ENCODE measurements around the gene IQSEC1. TPM values are rescaled to one million over a fixed set of nuclear protein-coding genes. Genes with fewer than 3 reads are reported as not detected.

IQSEC1 gene
- polyA plus RNA-seq, 2 of the 4 experiments (the other 2 are of a cell fraction): 3.7 to 10.7 TPM

DNA sequence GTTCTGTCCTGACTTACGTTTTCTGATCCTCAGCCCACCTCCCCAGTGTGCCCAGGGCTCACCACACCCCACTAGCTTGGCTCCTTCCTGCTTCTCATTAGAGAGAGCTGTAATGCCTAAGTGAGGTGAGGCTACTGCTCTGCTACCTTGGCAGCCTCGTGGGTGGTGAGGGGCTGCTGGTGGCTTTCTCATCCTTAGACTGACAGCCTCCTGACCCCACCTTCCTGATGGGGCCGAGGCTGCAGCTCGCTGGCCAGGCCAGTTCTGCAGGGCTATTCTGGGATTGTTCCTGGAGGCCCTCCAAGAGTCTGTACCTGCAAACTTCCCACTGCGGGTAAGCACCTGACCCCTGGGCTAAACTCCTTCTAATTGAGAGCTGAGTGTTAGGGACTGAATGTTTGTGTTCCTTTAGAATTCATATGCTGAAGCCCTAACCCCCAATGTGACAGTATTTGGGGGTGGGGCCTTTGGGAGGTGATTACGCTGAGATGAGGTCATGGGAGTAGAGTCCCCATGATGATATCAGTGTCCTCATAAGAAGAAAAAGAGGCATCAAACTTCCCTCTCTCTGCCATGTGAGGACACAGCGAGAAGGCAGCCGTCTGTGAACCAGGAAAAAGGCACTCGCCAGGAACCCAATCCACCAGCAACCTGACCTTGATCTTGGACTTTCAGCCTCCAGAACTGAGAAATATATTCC lies 38.1 kb upstream of the IQSEC1 start (continued):
- TF ChIP-seq, protein P1, sequence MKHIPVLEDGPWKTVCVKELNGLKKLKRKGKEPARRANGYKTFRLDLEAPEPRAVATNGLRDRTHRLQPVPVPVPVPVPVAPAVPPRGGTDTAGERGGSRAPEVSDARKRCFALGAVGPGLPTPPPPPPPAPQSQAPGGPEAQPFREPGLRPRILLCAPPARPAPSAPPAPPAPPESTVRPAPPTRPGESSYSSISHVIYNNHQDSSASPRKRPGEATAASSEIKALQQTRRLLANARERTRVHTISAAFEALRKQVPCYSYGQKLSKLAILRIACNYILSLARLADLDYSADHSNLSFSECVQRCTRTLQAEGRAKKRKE (CRISPR knock-in tag; IDR thresholded peaks at IDR 0.05; ENCODE audit: low read depth): no peak

DNA sequence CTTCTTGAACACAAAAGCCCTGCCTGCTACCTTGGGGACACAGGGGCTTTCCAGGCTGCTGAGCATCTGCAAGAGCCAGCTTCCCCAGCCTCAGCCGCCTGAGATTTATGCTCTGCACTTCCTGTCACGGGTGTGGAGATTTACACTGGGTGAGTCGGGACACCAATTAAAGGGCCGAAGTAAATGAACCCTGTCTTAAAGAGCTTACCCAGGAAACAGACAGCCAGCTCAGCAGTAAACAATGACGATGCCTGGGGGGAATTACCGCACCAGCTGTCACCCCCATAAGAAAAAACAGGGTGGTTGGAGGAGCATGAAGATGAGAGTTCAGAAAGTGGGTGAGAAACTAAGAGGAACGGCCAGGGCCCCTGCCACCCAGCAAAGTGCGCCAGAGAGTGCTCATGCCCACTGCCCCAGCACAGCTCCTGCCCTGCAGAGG lies 37.5 kb upstream of the IQSEC1 start:
- ChIA-PET POLR2A (no interaction called here), CTCF (interaction anchor here (1.0 to 9.0 kb wide), 3 partner anchors 10 to 342 kb away, joined by 3 to 62 read pairs (median 4); no protein-coding TSS in a partner anchor)
- DNase-seq (ENCODE audit: low read depth in 1 of 2, low spot score in 1 of 2) (no peak), ATAC-seq (no peak), FAIRE-seq (no peak)
- Histone ChIP-seq H3K4me1 (peaks cover 27% of the 10 kb centered on the region), H3K4me2 (peak overlapping the region; percentile 24; the same call in 1 of the 3 replicates), H3K4me3 (no peak overlapping the region), H3K9me3 (no peaks in the 10 kb centered on the region), H3K27ac (peak overlapping the region in 1 of 2 experiments; percentile 34; a peak in 2 of 6 replicates)
- TF ChIP-seq MAFK (IDR thresholded peaks at IDR 0.05; ENCODE audit: partially characterized antibody) (no peak), HOXA7 (CRISPR knock-in tag; IDR thresholded peaks at IDR 0.05) (no peak)
- TF ChIP-seq, protein P2, sequence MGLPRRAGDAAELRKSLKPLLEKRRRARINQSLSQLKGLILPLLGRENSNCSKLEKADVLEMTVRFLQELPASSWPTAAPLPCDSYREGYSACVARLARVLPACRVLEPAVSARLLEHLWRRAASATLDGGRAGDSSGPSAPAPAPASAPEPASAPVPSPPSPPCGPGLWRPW (IDR thresholded peaks at IDR 0.05): no peak
- 19% methylated on average over 8 of the region's 8 CpGs for WGBS (ENCODE audit: missing lambda C conversion rate)

DNA sequence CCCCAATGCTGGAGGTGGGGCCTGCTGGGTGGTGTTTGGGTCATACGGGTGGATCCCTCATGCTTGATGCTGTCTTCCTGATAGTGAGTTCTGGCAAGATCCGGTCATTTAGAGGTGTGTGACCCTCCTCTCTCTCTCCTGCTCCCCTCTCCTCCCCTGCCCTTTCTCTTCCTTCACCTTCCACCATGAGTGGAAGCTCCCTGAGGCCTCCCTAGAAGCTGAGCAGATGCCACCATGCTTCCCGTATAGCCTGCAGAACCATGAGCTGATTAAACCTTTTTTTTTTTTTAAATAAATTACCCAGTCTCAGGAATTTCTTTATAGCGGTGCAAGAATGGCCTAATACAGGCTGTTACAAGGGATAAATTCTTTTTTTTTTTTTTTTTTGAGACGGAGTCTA lies 36.3 kb upstream of the IQSEC1 start:
- FAIRE-seq: no peak
- CTCF ChIA-PET: interaction anchor here (0.7 to 9.0 kb wide), 4 partner anchors 9 to 539 kb away, joined by 3 to 62 read pairs (median 4); no protein-coding TSS in a partner anchor
- no peak overlapping the region for H3K27ac ChIP-seq

DNA sequence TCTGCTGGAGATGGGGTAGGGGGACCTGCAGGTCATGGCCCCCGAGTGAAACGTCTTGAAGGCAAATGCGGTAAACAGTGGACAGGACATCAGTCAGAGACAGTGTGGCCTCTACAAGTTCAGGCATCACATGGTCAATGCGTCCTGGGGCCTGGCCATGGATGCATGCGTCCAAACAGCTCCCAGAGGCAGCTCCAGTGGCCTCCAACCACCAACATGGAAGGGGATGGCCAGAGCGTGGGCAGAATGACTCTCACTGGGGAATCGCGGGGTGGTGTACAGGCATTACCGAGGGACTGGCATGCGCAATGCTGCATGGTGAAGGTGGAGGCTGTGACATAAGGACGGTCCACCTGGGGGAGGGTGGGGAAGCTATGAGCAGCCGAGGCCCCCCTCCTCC lies 35.6 kb upstream of the IQSEC1 start:
- CTCF ChIA-PET: interaction anchor here (0.7 to 9.0 kb wide), 4 partner anchors 16 to 539 kb away, joined by 3 to 62 read pairs (median 4); no protein-coding TSS in a partner anchor
- no peak for TF ChIP-seq HDAC2 (IDR thresholded peaks at IDR 0.05)
- no peak for TF ChIP-seq JUNB (IDR thresholded peaks at IDR 0.05)
- no peak for TF ChIP-seq POLR2AphosphoS2 (conservative IDR thresholded peaks at IDR 0.05; ENCODE audit: low read length)
- TF ChIP-seq HOXB13 (CRISPR knock-in tag; IDR thresholded peaks at IDR 0.05; ENCODE audit: low read depth): no peak
- TF ChIP-seq, protein P3, sequence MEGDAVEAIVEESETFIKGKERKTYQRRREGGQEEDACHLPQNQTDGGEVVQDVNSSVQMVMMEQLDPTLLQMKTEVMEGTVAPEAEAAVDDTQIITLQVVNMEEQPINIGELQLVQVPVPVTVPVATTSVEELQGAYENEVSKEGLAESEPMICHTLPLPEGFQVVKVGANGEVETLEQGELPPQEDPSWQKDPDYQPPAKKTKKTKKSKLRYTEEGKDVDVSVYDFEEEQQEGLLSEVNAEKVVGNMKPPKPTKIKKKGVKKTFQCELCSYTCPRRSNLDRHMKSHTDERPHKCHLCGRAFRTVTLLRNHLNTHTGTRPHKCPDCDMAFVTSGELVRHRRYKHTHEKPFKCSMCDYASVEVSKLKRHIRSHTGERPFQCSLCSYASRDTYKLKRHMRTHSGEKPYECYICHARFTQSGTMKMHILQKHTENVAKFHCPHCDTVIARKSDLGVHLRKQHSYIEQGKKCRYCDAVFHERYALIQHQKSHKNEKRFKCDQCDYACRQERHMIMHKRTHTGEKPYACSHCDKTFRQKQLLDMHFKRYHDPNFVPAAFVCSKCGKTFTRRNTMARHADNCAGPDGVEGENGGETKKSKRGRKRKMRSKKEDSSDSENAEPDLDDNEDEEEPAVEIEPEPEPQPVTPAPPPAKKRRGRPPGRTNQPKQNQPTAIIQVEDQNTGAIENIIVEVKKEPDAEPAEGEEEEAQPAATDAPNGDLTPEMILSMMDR (IDR thresholded peaks at IDR 0.05): no peak
- no peak for TF ChIP-seq EP300 (IDR thresholded peaks at IDR 0.05)
- TF ChIP-seq ZNF302 (CRISPR knock-in tag; IDR thresholded peaks at IDR 0.05): no peak
- no peak for TF ChIP-seq CHD2 (IDR thresholded peaks at IDR 0.05; ENCODE audit: low read length, partially characterized antibody)
- no peak for TF ChIP-seq TP53 (CRISPR knock-in tag; IDR thresholded peaks at IDR 0.05)
- TF ChIP-seq EHF (CRISPR knock-in tag; IDR thresholded peaks at IDR 0.05): no peak
- TF ChIP-seq GATA3 (IDR thresholded peaks at IDR 0.05; ENCODE audit: borderline replicate concordance): no peak
- TF ChIP-seq, protein P4, sequence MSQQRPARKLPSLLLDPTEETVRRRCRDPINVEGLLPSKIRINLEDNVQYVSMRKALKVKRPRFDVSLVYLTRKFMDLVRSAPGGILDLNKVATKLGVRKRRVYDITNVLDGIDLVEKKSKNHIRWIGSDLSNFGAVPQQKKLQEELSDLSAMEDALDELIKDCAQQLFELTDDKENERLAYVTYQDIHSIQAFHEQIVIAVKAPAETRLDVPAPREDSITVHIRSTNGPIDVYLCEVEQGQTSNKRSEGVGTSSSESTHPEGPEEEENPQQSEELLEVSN (IDR thresholded peaks at IDR 0.05; ENCODE audit: borderline replicate concordance, low read depth): no peak
- TF ChIP-seq NR3C1 (IDR thresholded peaks at IDR 0.05): no peak
- TF ChIP-seq, protein P1 (CRISPR knock-in tag; IDR thresholded peaks at IDR 0.05; ENCODE audit: low read depth): no peak
- no peak for TF ChIP-seq ZSCAN20 (CRISPR knock-in tag; IDR thresholded peaks at IDR 0.05)
- no peak for TF ChIP-seq SREBF2 (IDR thresholded peaks at IDR 0.05)
- Histone ChIP-seq H3K4me2 (no peak overlapping the region), H3K4me1 (peaks cover 32% of the 10 kb centered on the region), H3K4me3 (no peak overlapping the region), H3K27ac (no peak overlapping the region), H3K9me3 (no peaks in the 10 kb centered on the region)
- POLR2A ChIA-PET: no interaction called here
- no peak for FAIRE-seq
- no peak for DNase-seq (ENCODE audit: low read depth in 1 of 2, low spot score in 1 of 2)
- WGBS (ENCODE audit: missing lambda C conversion rate): 95% methylated on average over 12 of the region's 12 CpGs
- no peak for ATAC-seq

More for the DNA sequence above, 36.3 kb upstream of the IQSEC1 start:
- H3K9me3 ChIP-seq: no peaks in the 10 kb centered on the region
- ATAC-seq (no peak), DNase-seq (ENCODE audit: low read depth in 1 of 2, low spot score in 1 of 2) (no peak)
- 91% methylated on average over 5 of the region's 5 CpGs for WGBS (ENCODE audit: missing lambda C conversion rate)
- TF ChIP-seq JUNB (IDR thresholded peaks at IDR 0.05) (no peak), JUN (IDR thresholded peaks at IDR 0.05) (no peak), NR3C1 (IDR thresholded peaks at IDR 0.05) (no peak), MAZ (IDR thresholded peaks at IDR 0.05; ENCODE audit: borderline replicate concordance, low read depth, low read length) (no peak), TFCP2L1 (CRISPR knock-in tag; IDR thresholded peaks at IDR 0.05) (no peak), TP53 (CRISPR knock-in tag; IDR thresholded peaks at IDR 0.05) (no peak)
- no peak overlapping the region for H3K4me2 ChIP-seq
- H3K4me1 ChIP-seq: peaks cover 32% of the 10 kb centered on the region
- POLR2A ChIA-PET: interaction anchor here (0.6 kb wide), 1 partner anchor 234 kb away, joined by 3 read pairs; no protein-coding TSS in a partner anchor
- no peak overlapping the region for H3K4me3 ChIP-seq

Measured in A549 (cell line).